Measurements from ENCODE around the gene GDPD3.

GDPD3 gene

GRCh38 chr16:30085247-30085646, 28.1 kb downstream of the GDPD3 start:
- no peaks in the 10 kb centered on the region for H3K27me3 Mint-ChIP-seq
- peaks cover 48% of the 10 kb centered on the region for H3K36me3 Mint-ChIP-seq
- no peak overlapping the region for H3K27ac Mint-ChIP-seq
- no peak for DNase-seq
- H3K4me1 Mint-ChIP-seq: peaks cover 29% of the 10 kb centered on the region
- H3K9me3 Mint-ChIP-seq: no peaks in the 10 kb centered on the region
- CTCF ChIA-PET: no interaction called here
- no peak overlapping the region for H3K4me3 Mint-ChIP-seq

GRCh38 chr16:30084816-30085159, 28.5 kb downstream of the GDPD3 start:
- H3K27ac Mint-ChIP-seq: peak overlapping the region; percentile 45
- no peak for DNase-seq
- H3K36me3 Mint-ChIP-seq: peaks cover 50% of the 10 kb centered on the region
- no peaks in the 10 kb centered on the region for H3K9me3 Mint-ChIP-seq
- peaks cover 26% of the 10 kb centered on the region for H3K4me1 Mint-ChIP-seq
- CTCF ChIA-PET: no interaction called here
- H3K4me3 Mint-ChIP-seq: no peak overlapping the region
- H3K27me3 Mint-ChIP-seq: no peaks in the 10 kb centered on the region

- no peak for DNase-seq
- H3K27ac Mint-ChIP-seq: peak overlapping the region; percentile 45
- CTCF ChIA-PET: no interaction called here
- no peak overlapping the region for H3K4me3 Mint-ChIP-seq
- no peaks in the 10 kb centered on the region for H3K27me3 Mint-ChIP-seq
- H3K36me3 Mint-ChIP-seq: peaks cover 55% of the 10 kb centered on the region
- H3K4me1 Mint-ChIP-seq: peaks cover 25% of the 10 kb centered on the region
- H3K9me3 Mint-ChIP-seq: no peaks in the 10 kb centered on the region
Observed at GRCh38 chr16:30084096-30084815, 29.1 kb downstream of the GDPD3 start.

- CTCF ChIA-PET: interaction anchor here (7.7 kb wide), 1 partner anchor 9 kb away, joined by 54 read pairs; the partner anchor contains the start of gene TBX6
- no peak for DNase-seq
- Mint-ChIP-seq H3K27ac (peak overlapping the region; percentile 33), H3K4me1 (peaks cover 25% of the 10 kb centered on the region), H3K4me3 (no peak overlapping the region), H3K36me3 (peaks cover 55% of the 10 kb centered on the region), H3K27me3 (no peaks in the 10 kb centered on the region), H3K9me3 (no peaks in the 10 kb centered on the region)
Observed at GRCh38 chr16:30083216-30084055, 29.9 kb downstream of the GDPD3 start.

GRCh38 chr16:30082545-30083090, 30.7 kb downstream of the GDPD3 start:
- CTCF ChIA-PET: interaction anchor here (7.7 kb wide), 1 partner anchor 10 kb away, joined by 54 read pairs; the partner anchor contains the start of gene TBX6
- no peak for DNase-seq
- Mint-ChIP-seq H3K4me3 (no peak overlapping the region), H3K36me3 (peaks cover 58% of the 10 kb centered on the region), H3K27me3 (no peaks in the 10 kb centered on the region), H3K27ac (no peak overlapping the region), H3K4me1 (peaks cover 29% of the 10 kb centered on the region), H3K9me3 (no peaks in the 10 kb centered on the region)

- CTCF ChIA-PET: interaction anchor here (1.3 to 7.7 kb wide), 3 partner anchors 9 to 13 kb away, joined by 4 to 54 read pairs (median 5); partner anchors contain the start of gene TBX6
- peaks cover 52% of the 10 kb centered on the region for H3K4me1 Mint-ChIP-seq
- no peaks in the 10 kb centered on the region for H3K27me3 Mint-ChIP-seq
- DNase-seq: no peak
- no peak overlapping the region for H3K4me3 Mint-ChIP-seq
- no peak overlapping the region for H3K27ac Mint-ChIP-seq
- peaks cover 61% of the 10 kb centered on the region for H3K36me3 Mint-ChIP-seq
- no peaks in the 10 kb centered on the region for H3K9me3 Mint-ChIP-seq
Observed at GRCh38 chr16:30079480-30079879, 33.9 kb downstream of the GDPD3 start.

- Mint-ChIP-seq H3K36me3 (peaks cover 57% of the 10 kb centered on the region), H3K9me3 (no peaks in the 10 kb centered on the region), H3K4me1 (peaks cover 46% of the 10 kb centered on the region), H3K4me3 (no peak overlapping the region), H3K27ac (no peak overlapping the region), H3K27me3 (no peaks in the 10 kb centered on the region)
- CTCF ChIA-PET: interaction anchor here (1.3 to 7.7 kb wide), 3 partner anchors 10 to 14 kb away, joined by 4 to 54 read pairs (median 5); partner anchors contain the start of gene TBX6
- DNase-seq: no peak
Observed at GRCh38 chr16:30078744-30079143, 34.6 kb downstream of the GDPD3 start.

GRCh38 chr16:30077656-30078055, 35.7 kb downstream of the GDPD3 start:
- Mint-ChIP-seq H3K27me3 (no peaks in the 10 kb centered on the region), H3K4me1 (peaks cover 44% of the 10 kb centered on the region), H3K4me3 (peak overlapping the region; percentile 86), H3K36me3 (peaks cover 49% of the 10 kb centered on the region), H3K27ac (peak overlapping the region; percentile 93), H3K9me3 (no peaks in the 10 kb centered on the region)
- DNase-seq: no peak
- CTCF ChIA-PET: interaction anchor here (1.9 to 7.7 kb wide), 2 partner anchors 15 kb away, joined by 7 to 54 read pairs; partner anchors contain the start of gene TBX6

GRCh38 chr16:30076276-30076791, 37.0 kb downstream of the GDPD3 start:
- Mint-ChIP-seq H3K27ac (peak overlapping the region; percentile 93), H3K9me3 (no peaks in the 10 kb centered on the region), H3K4me3 (peak overlapping the region; percentile 86), H3K27me3 (no peaks in the 10 kb centered on the region), H3K4me1 (peaks cover 50% of the 10 kb centered on the region), H3K36me3 (peaks cover 51% of the 10 kb centered on the region)
- CTCF ChIA-PET: interaction anchor here (0.9 to 7.7 kb wide), 4 partner anchors 9 to 17 kb away, joined by 3 to 54 read pairs (median 6); partner anchors contain the start of genes ALDOA and TBX6
- DNase-seq: peak; percentile 46

GRCh38 chr16:30075503-30076275, 37.6 kb downstream of the GDPD3 start, which contains the start of gene PPP4C:
Gene PPP4C (plus strand): TSS chr16:30075994. CDS start chr16:30076378, 384 bp downstream.
- Mint-ChIP-seq H3K36me3 (peaks cover 47% of the 10 kb centered on the region), H3K27me3 (no peaks in the 10 kb centered on the region), H3K9me3 (no peaks in the 10 kb centered on the region), H3K4me1 (peaks cover 50% of the 10 kb centered on the region), H3K27ac (peak within 1 kb of the TSS; percentile 93), H3K4me3 (peak within 1 kb of the TSS; percentile 86)
- CTCF ChIA-PET: interaction anchor here (0.9 to 7.7 kb wide), 4 partner anchors 9 to 17 kb away, joined by 3 to 54 read pairs (median 6); partner anchors contain the start of genes ALDOA and TBX6
- DNase-seq: peak; percentile 95

- Mint-ChIP-seq H3K4me1 (peaks cover 50% of the 10 kb centered on the region), H3K27ac (peak overlapping the region; percentile 64), H3K27me3 (no peaks in the 10 kb centered on the region), H3K9me3 (no peaks in the 10 kb centered on the region), H3K4me3 (no peak overlapping the region), H3K36me3 (peaks cover 63% of the 10 kb centered on the region)
- DNase-seq: no peak
- CTCF ChIA-PET: interaction anchor here (6.9 kb wide), 1 partner anchor 21 kb away, joined by 41 read pairs; the partner anchor contains the start of gene TBX6
Observed at GRCh38 chr16:30070490-30070889, 42.8 kb downstream of the GDPD3 start.

GRCh38 chr16:30069611-30070462, 43.5 kb downstream of the GDPD3 start:
- no peaks in the 10 kb centered on the region for H3K27me3 Mint-ChIP-seq
- H3K4me3 Mint-ChIP-seq: no peak overlapping the region
- peaks cover 46% of the 10 kb centered on the region for H3K4me1 Mint-ChIP-seq
- H3K9me3 Mint-ChIP-seq: no peaks in the 10 kb centered on the region
- peaks cover 63% of the 10 kb centered on the region for H3K36me3 Mint-ChIP-seq
- CTCF ChIA-PET: interaction anchor here (6.9 kb wide), 1 partner anchor 22 kb away, joined by 41 read pairs; the partner anchor contains the start of gene TBX6
- no peak for DNase-seq
- H3K27ac Mint-ChIP-seq: peak overlapping the region; percentile 64

All from activated naive CD4-positive, alpha-beta T cell treated with anti-CD3 and anti-CD28 coated beads, Interleukin-2, amount 10 ng/mL, durations not matched to agents 7 days and 5 days (primary cell).